ENCODE data around the gene TLCD5.

The TLCD5 gene

GRCh38 chr11:120310870-120311269 is 14.2 kb upstream of the TLCD5 start:
- DNase-seq, result no peak

DNA sequence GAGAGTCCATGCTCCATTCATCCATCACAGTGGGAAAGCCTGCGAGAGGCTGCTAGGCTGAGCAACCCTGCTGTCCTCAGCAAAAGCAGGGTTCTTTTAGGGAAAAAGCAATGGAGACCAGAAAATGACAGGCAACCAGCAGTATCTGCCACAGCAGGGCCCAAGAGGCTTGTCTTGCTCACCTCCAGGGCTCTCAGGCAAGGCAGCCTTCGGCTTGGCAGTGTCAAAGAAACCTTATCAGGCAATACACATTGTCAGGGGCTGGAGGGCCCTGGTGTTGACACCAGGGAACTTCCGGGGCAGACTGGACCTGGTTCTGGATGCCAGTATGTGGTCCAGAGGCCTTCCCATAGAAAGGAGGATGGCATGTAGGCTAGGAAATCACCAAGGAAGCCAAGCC is 10.2 kb upstream of the TLCD5 start:
- DNase-seq, result no peak

- DNase-seq, result no peak
These were observed 8.0 kb upstream of the TLCD5 start for GRCh38 chr11:120316880-120317688.

DNA sequence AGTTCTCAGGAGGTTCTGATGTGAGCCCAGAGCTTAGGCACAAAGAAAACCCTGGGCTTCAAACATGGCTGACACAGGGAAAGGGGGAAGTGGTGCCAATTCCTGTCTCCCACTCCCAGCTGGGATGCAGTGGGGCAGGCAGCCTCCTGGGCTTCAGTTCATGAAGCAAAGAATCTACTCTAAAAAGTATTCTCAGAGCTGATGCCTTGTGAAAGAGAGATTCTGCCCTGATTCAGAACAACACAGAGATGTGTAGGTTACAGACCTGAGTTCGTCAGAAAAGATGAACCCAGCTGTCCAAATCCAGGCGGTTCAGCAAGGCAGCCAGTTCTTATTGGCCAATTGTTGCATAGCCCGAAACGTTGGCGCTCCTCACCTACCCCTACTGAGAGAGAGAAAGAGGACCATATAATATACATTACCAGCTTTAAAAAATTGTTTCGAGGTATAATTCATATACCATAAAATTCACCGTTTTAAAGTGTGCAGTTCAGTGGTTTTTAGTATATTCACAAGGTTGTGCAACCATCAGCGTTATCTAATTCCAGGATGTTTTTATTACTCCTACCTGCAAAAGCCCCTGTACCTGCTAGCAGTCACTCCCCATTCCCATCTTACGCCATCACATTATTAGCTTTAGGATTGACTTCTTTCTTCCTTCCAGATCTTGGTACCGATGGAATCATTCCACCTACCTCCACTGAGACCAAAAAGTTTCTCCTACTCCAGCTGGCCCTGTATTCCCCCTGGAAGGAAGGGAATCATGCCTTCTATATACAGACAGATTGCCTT is 7.2 kb upstream of the TLCD5 start:
- DNase-seq, result no peak

GRCh38 chr11:120318906-120319305 is 6.2 kb upstream of the TLCD5 start:
- no peak for DNase-seq

- no peak for DNase-seq
These were observed 1.1 kb downstream of the TLCD5 start for GRCh38 chr11:120326228-120326627.

DNA sequence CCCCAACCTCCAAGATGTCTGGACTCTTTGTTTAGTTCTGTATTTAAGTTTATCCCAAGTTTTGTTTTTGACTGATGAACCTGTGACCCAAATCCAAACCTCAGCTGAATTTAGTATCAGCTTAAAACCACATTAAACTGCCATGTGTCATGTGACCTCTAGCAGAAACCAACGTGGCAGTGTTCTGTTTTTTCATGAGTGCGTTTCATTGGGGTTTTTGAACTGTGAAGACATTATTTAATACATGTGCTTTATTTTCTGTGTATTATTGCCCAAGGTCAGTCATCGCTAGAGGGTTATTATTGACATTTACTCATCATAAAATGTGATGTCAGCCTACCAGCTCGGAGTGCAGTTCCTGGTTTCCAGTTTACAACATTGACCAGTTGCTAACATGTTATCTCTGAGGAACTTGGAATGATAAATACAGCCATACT is 1.8 kb downstream of the TLCD5 start:
- DNase-seq, result peak; percentile 58

GRCh38 chr11:120327311-120327710 is 2.2 kb downstream of the TLCD5 start:
- DNase-seq, result no peak

GRCh38 chr11:120329556-120329955 is 4.5 kb downstream of the TLCD5 start:
- no peak for DNase-seq

GRCh38 chr11:120330045-120330444 is 4.9 kb downstream of the TLCD5 start:
- no peak for DNase-seq

GRCh38 chr11:120331301-120331996 is 6.3 kb downstream of the TLCD5 start:
- DNase-seq, result no peak

DNA sequence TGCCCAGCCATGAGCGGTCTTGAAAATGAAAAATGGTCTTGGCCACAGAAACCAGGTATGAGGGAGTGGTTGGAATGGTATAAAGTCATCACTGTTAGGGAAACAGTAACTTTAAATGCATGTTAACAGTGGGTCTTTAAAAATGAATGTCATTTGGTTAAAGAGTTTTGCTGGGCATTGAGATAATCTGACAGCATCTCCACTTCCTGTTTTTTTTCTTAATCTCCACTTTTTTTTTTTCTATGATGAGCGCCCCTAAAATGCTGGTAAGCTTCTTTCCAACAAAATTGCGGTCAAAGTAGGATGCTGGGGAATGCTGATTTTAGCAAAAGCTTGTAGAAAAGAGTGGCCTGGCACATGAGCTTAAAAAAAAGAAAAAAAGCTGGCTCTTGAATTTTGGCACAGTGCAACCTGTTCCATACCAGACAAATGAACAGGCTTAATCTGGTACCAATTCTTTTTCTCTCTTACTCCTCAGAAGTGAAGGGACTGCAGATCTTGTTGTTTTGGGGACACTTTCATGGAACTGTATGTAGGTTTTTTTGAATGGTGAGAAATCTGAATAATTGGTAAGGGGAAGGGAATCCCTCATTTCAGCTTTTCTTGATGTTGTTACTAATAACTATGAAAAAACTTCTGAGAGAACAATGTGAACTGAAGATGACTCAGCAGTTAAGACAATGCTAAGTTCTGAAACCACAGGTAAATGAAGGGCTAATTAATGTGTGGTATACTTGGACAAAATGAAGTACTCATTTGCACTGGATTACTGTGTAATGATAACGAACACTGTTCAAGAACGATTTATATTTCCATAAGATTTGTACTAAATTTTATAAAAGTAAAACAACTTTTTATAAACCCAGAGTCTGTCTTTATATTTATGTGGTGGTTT is 8.0 kb downstream of the TLCD5 start:
- DNase-seq, result no peak

- DNase-seq, result no peak
These were observed 8.7 kb downstream of the TLCD5 start for GRCh38 chr11:120333801-120334200.

- DNase-seq, result no peak
These were observed 9.2 kb downstream of the TLCD5 start for GRCh38 chr11:120334332-120334731.

DNA sequence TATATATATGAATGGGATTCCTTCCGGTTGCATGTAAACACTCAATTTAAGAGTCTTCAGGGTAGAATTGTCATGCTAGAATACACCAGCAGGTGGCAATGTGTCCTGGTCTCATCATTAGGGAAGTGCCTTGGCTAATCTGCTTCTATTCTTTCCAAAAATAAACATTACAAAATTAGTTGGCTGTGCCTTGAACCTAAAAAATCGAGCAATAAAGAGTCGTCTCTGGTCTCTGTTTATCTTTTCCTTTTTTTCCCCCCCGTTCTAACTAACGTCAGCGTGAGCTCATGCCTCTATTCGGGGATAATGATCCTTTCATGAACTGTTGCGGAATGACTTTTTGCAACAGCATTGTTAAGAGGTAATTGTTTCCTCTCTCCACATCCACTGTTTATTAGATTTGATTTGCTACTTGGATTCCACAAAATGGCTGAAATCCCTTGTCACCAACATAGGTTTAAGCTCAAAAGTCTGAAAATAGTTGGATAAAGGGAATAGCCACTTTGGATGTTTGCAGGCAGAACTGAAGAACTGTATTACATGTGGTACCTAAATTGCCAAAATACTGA is 9.9 kb downstream of the TLCD5 start:
- DNase-seq, result peak; percentile 83

- DNase-seq, result no peak
These were observed 10.4 kb downstream of the TLCD5 start for GRCh38 chr11:120335556-120335907.

- peak; percentile 92 for DNase-seq
These were observed 11.0 kb downstream of the TLCD5 start, which contains the start of gene ARHGEF12 for GRCh38 chr11:120335908-120336640. TSS of gene ARHGEF12 (plus strand) at chr11:120336413. CDS start at chr11:120337244, 831 bp downstream.

- DNase-seq, result no peak
These were observed 11.7 kb downstream of the TLCD5 start for GRCh38 chr11:120336641-120337354.

DNA sequence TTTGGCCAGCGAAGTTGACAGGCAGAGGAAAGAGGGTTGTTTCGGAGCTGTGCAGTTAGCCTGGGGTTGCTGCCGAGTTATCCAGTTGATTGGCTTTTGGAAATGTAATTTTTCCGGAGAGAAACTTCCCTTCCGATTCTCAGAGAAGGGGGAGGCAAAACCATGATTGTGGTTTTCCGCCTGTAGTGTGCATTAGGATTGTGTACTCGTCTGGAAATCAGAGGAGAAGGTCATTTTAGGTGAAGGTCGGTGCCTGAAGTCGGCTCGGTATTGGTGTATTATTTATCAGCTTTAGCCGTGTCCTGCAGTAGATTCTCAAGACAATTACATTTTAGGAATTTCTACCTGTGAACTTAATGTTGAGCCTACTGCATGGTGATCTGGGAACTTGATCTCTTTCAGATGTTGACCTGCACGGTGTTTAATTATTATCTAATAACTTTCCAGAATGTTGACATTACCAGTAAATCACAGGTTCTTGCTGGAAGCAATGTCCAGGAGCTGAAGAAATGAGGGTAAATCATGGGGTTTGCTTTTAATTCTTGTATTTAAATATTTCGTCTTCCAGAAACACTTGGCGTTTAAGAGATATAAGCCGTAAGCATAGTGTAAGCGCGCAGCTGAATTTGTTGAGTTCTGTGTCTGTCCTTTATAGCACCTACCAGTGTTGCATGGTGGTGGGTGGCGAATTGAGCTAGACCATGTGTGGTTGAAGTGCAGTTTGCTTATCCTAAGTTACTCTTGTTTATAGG is 12.4 kb downstream of the TLCD5 start:
- no peak for DNase-seq

All from suppressor macrophage treated with lipopolysaccharide for 4 hours (primary cell).